Neural crest cell (in vitro differentiated cells): ENCODE measurements around the gene CCBE1. TPM values are rescaled to one million over a fixed set of nuclear protein-coding genes. Genes with fewer than 3 reads are reported as not detected.
"Not testable (repeated sequence)": the region's sequence is repeated elsewhere in the genome, so short reads cannot be mapped to it uniquely, and the experiment has no call there.

Experiments used
- DNase-seq: peaks from one replicate; pipeline ENCODE4 v3.0.0; 2021; ENCODE audit warnings: low read depth, mixed read lengths, low spot score
- H3K27ac Mint-ChIP-seq: one replicate; pipeline ENCODE4 v1.8.0; 2021; ENCODE audit warnings: mild to moderate bottlenecking, mixed read lengths; ENCODE audit not compliant: unreplicated experiment
- H3K27me3 Mint-ChIP-seq: 2 replicates; pipeline ENCODE4 v1.8.0; 2021; ENCODE audit warnings: low read depth, mild to moderate bottlenecking, mixed read lengths
- H3K36me3 Mint-ChIP-seq: 2 replicates; pipeline ENCODE4 v1.8.0; 2021; ENCODE audit warnings: low read depth, mild to moderate bottlenecking, mixed read lengths
- H3K4me1 Mint-ChIP-seq: 2 replicates; pipeline ENCODE4 v1.8.0; 2021; ENCODE audit warnings: mixed read lengths
- H3K4me3 Mint-ChIP-seq: one replicate; pipeline ENCODE4 v1.8.0; 2021; ENCODE audit warnings: mild to moderate bottlenecking, mixed read lengths
- H3K9me3 Mint-ChIP-seq: 2 replicates; pipeline ENCODE4 v1.8.0; 2021; ENCODE audit warnings: mixed read lengths
- CTCF ChIP-seq: fragments of 200-600 bp; sonication (generic); conservative IDR thresholded peaks from 2 replicates; pipeline ENCODE4 v1.5.0; 2021; ENCODE audit warnings: antibody characterized with exemption, mild to moderate bottlenecking
- total RNA-seq: library from RNA; stranded (reverse); gene quantifications from 2 replicates; pipeline ENCODE4 v1.2.1, GENCODE V29; 2021

The CCBE1 gene
- total RNA-seq, 1 donor from 2014 or later = 0.33 TPM

DNA sequence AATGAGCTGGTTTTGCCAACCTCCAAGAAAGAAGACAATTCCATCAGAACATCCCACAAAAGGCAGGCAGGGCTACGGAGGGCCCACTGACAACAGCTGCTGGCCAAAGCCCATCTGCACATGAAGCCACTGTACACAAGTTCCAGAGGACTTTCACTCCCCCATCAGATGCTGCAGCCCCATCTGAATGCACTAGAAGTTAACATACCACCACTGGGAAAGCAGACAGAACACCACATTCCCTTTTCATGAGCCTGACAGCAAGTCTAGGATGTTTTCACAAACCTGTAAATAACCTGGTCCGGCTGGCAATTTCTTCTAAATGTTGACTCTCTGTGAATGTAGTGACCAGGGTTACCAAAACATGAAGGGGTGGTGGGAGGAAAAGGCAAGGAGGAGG lies 41.5 kb downstream of the CCBE1 start:
- Mint-ChIP-seq H3K9me3 (no peaks in the 10 kb centered on the region), H3K36me3 (no peaks in the 10 kb centered on the region), H3K4me1 (peaks cover 10% of the 10 kb centered on the region), H3K27me3 (peaks cover 9% of the 10 kb centered on the region), H3K27ac (no peak overlapping the region), H3K4me3 (no peak overlapping the region)
- TF ChIP-seq CTCF = no peak
- DNase-seq = no peak

- no peak for DNase-seq
- Mint-ChIP-seq H3K27me3 (no peaks in the 10 kb centered on the region), H3K4me3 (no peak overlapping the region), H3K4me1 (no peaks in the 10 kb centered on the region), H3K9me3 (no peaks in the 10 kb centered on the region), H3K36me3 (no peaks in the 10 kb centered on the region), H3K27ac (no peak overlapping the region)
- no peak for TF ChIP-seq CTCF
These were observed 46.2 kb downstream of the CCBE1 start for GRCh38 chr18:59651071-59651470.

- no peaks in the 10 kb centered on the region for H3K4me1 Mint-ChIP-seq
- no peak overlapping the region for H3K27ac Mint-ChIP-seq
- no peaks in the 10 kb centered on the region for H3K27me3 Mint-ChIP-seq
- DNase-seq = no peak
- no peaks in the 10 kb centered on the region for H3K9me3 Mint-ChIP-seq
- no peaks in the 10 kb centered on the region for H3K36me3 Mint-ChIP-seq
- TF ChIP-seq CTCF = no peak
- H3K4me3 Mint-ChIP-seq = no peak overlapping the region
These were observed 46.9 kb downstream of the CCBE1 start for GRCh38 chr18:59650266-59650820.

GRCh38 chr18:59649591-59649990 lies 47.6 kb downstream of the CCBE1 start:
- Mint-ChIP-seq H3K27ac (no peak overlapping the region), H3K27me3 (no peaks in the 10 kb centered on the region), H3K4me3 (no peak overlapping the region), H3K36me3 (no peaks in the 10 kb centered on the region), H3K9me3 (no peaks in the 10 kb centered on the region), H3K4me1 (no peaks in the 10 kb centered on the region)
- no peak for DNase-seq
- TF ChIP-seq CTCF = no peak

GRCh38 chr18:59648469-59648868 lies 48.8 kb downstream of the CCBE1 start:
- H3K4me1 Mint-ChIP-seq, DNase-seq, H3K27ac Mint-ChIP-seq: not testable (repeated sequence)

DNA sequence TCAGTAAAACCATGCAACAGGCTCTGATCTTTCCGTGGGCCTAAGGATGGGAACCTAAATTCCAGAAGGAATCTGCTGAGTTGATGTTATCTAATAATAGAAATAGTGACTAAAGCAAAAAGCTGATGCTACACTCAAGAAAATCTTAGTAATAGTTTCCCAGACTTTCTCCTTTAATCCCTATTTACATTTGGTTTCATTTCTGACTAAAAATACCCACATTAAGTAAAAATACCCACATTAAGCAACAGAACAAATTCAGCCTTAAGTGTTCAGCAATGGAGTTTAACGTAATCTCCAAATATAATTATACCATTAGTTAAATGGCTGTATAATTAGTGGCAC lies 50.3 kb downstream of the CCBE1 start:
- Mint-ChIP-seq H3K27ac (no peak overlapping the region), H3K9me3 (no peaks in the 10 kb centered on the region), H3K27me3 (no peaks in the 10 kb centered on the region), H3K36me3 (no peaks in the 10 kb centered on the region), H3K4me3 (no peak overlapping the region), H3K4me1 (no peaks in the 10 kb centered on the region)
- DNase-seq = no peak
- TF ChIP-seq CTCF = no peak

More at GRCh38 chr18:59648469-59648868, 48.8 kb downstream of the CCBE1 start:
- not testable (repeated sequence) for H3K27me3 Mint-ChIP-seq, H3K9me3 Mint-ChIP-seq, H3K36me3 Mint-ChIP-seq, H3K4me3 Mint-ChIP-seq
